Mucosa of descending colon (tissue), 3 donors: ENCODE measurements around the gene ARHGAP26. TPM values are rescaled to one million over a fixed set of nuclear protein-coding genes. Genes with fewer than 3 reads are reported as not detected.

Source experiments
- ATAC-seq: fragments of 200-7000 bp; cut with Tn5 transposase; one replicate; pipeline ENCODE4 v1.9.1; 2020; ENCODE audit warnings: mild to moderate bottlenecking, moderate library complexity
- DNase-seq, 3 donors: peaks; one replicate each; pipeline ENCODE4 v3.0.0-alpha.2; 2020
- H3K36me3 ChIP-seq: fragments of 200-600 bp; one replicate; pipeline ENCODE4 v1.8.0; 2021; ENCODE audit warnings: low read depth, mild to moderate bottlenecking
- H3K4me1 ChIP-seq: fragments of 200-600 bp; one replicate; pipeline ENCODE4 v1.8.0; 2021; ENCODE audit warnings: low read depth, mild to moderate bottlenecking
- H3K4me3 ChIP-seq: fragments of 200-600 bp; one replicate; pipeline ENCODE4 v1.8.0; 2021; ENCODE audit warnings: mild to moderate bottlenecking
- H3K9me3 ChIP-seq: fragments of 200-600 bp; one replicate; pipeline ENCODE4 v1.8.0; 2021; ENCODE audit warnings: mild to moderate bottlenecking
- CTCF ChIP-seq: fragments of 200-600 bp; IDR thresholded peaks from one replicate; pipeline ENCODE4 v1.8.0; 2022; ENCODE audit warnings: antibody characterized with exemption, mild to moderate bottlenecking
- intact Hi-C, 2 donors: fragments of 100-400 bp; cut with DNase I in 1 of 2; cut with micrococcal nuclease in 1 of 2; formaldehyde crosslinking; loops; one replicate each; pipeline versions ENCODE4 v1.11.0 to v1.11.1; 2022; cut with DNase I, micrococcal nuclease
- total RNA-seq, 3 donors: library from RNA; stranded (reverse); fragmentation: NEBNext Ultra II Directional in 2 of 3; extraction: Animal tissue kit (Norgen Biotek cat#: 25700) in 2 of 3; gene quantifications; one replicate each; pipeline versions ENCODE4 v1.2.1 to v1.2.4, GENCODE V29; 2021 to 2023
- donor health status: DM: no; HTN: no; CAD: no; lungs with moderate emphysema.
- donor health status: DM: no; HTN: no; CAD: no.
- donor health status: DM: no; HTN: yes; CAD: no.

Gene ARHGAP26
- total RNA-seq, 3 donors from 2014 or later = 52.9 to 96.0 (median 67.8) TPM

GRCh38 chr5:143176048-143176447 is 405.9 kb downstream of the ARHGAP26 start:
- ATAC-seq (no peak), DNase-seq (no peak)
- Histone ChIP-seq H3K36me3 (no peaks in the 10 kb centered on the region), H3K4me3 (no peak overlapping the region), H3K9me3 (no peaks in the 10 kb centered on the region), H3K4me1 (no peaks in the 10 kb centered on the region)
- intact Hi-C loops = no loop called here
- TF ChIP-seq CTCF = no peak

GRCh38 chr5:143177263-143177983 is 407.2 kb downstream of the ARHGAP26 start:
- DNase-seq = no peak
- Histone ChIP-seq H3K4me1 (peaks cover 3% of the 10 kb centered on the region), H3K4me3 (no peak overlapping the region), H3K9me3 (no peaks in the 10 kb centered on the region), H3K36me3 (no peaks in the 10 kb centered on the region)
- ATAC-seq = no peak
- intact Hi-C loops = no loop called here
- TF ChIP-seq CTCF = no peak

- Histone ChIP-seq H3K36me3 (no peaks in the 10 kb centered on the region), H3K4me1 (peaks cover 3% of the 10 kb centered on the region), H3K9me3 (no peaks in the 10 kb centered on the region), H3K4me3 (no peak overlapping the region)
- no peak for TF ChIP-seq CTCF
- no peak for DNase-seq
- ATAC-seq = no peak
- intact Hi-C loops = no loop called here
These were observed 409.1 kb downstream of the ARHGAP26 start for GRCh38 chr5:143179126-143179740.

- no peak for ATAC-seq
- DNase-seq = no peak
- intact Hi-C loops = no loop called here
- no peaks in the 10 kb centered on the region for H3K9me3 ChIP-seq
- no peaks in the 10 kb centered on the region for H3K36me3 ChIP-seq
- no peak overlapping the region for H3K4me3 ChIP-seq
- no peak for TF ChIP-seq CTCF
- H3K4me1 ChIP-seq = peaks cover 3% of the 10 kb centered on the region
These were observed 410.6 kb downstream of the ARHGAP26 start for GRCh38 chr5:143180751-143181150.

GRCh38 chr5:143181173-143181572 is 411.0 kb downstream of the ARHGAP26 start:
- peaks cover 3% of the 10 kb centered on the region for H3K4me1 ChIP-seq
- intact Hi-C loops = no loop called here
- H3K4me3 ChIP-seq = no peak overlapping the region
- H3K36me3 ChIP-seq = no peaks in the 10 kb centered on the region
- ATAC-seq (no peak), DNase-seq (no peak)
- no peaks in the 10 kb centered on the region for H3K9me3 ChIP-seq
- TF ChIP-seq CTCF = no peak
